ENCODE measurements around the gene CRYBG3. TPM values are rescaled to one million over a fixed set of nuclear protein-coding genes. Genes with fewer than 3 reads are reported as not detected.

CRYBG3 gene
- polyA plus RNA-seq, 1 donor (not counting 4 experiments of a cell fraction or from before 2014, with no cell fraction given): 6.9 TPM

DNA sequence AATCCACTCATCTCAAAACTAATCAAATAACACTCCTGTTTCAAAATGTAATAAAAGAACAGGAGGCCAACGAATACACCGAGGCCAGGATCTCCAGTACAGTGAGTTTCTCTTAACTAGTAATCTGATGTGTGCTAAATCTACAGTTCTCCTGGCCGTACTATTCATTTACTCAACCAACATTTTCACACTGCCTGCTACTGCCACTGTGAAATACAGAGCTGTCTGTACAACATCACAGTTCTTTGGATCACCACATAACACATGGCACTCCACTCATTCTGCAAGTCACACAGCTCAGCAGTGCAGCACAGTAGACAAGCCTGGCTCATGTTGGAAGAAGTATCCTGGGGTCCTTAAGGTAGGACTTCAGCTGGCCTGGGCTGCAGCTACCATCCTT, 128.5 kb downstream of the CRYBG3 start:
- H3K36me3 ChIP-seq (ENCODE audit: control insufficient read depth in 2 of 2, extremely low read depth in 1 of 2, insufficient read depth in 2 of 2, low read length in 2 of 2): peaks cover 24 to 40% of the 10 kb centered on the region in 2 experiments
- no peaks in the 10 kb centered on the region for H4K20me1 ChIP-seq (ENCODE audit: control insufficient read depth, extremely low read depth, insufficient read depth, low read length)
- H3K79me2 ChIP-seq (ENCODE audit: control insufficient read depth, insufficient read depth, low read length): no peaks in the 10 kb centered on the region
- FAIRE-seq: no peak
- H2AFZ ChIP-seq (ENCODE audit: control insufficient read depth, low read length): no peak overlapping the region
- no peak overlapping the region for H3K4me3 ChIP-seq (ENCODE audit: control insufficient read depth in 2 of 3, extremely low read depth in 1 of 3, insufficient read depth in 2 of 3, low read depth in 1 of 3, low read length in 3 of 3)
- no peak overlapping the region for H3K4me2 ChIP-seq (ENCODE audit: control insufficient read depth, extremely low read depth, insufficient read depth, low read depth, low read length)
- H3K27me3 ChIP-seq (ENCODE audit: control insufficient read depth, extremely low read depth, insufficient read depth, low read length): no peaks in the 10 kb centered on the region
- DNase-seq (ENCODE audit: low read depth, low spot score): no peak
- H3K27ac ChIP-seq (ENCODE audit: control insufficient read depth, insufficient read depth, low read length): no peak overlapping the region
- H3K9me3 ChIP-seq (ENCODE audit: control insufficient read depth, low read depth, low read length): no peaks in the 10 kb centered on the region
- H3K4me1 ChIP-seq (ENCODE audit: control insufficient read depth, extremely low read depth, insufficient read depth, low read length): no peaks in the 10 kb centered on the region
- dilution Hi-C loops (cut with MboI; ENCODE audit: extremely low pct_ligation_motif_present, low sequenced_read_pairs): no loop called here
- no peak for TF ChIP-seq EZH2 (IDR thresholded peaks at IDR 0.05; ENCODE audit: low read length)
- TF ChIP-seq, protein P1, sequence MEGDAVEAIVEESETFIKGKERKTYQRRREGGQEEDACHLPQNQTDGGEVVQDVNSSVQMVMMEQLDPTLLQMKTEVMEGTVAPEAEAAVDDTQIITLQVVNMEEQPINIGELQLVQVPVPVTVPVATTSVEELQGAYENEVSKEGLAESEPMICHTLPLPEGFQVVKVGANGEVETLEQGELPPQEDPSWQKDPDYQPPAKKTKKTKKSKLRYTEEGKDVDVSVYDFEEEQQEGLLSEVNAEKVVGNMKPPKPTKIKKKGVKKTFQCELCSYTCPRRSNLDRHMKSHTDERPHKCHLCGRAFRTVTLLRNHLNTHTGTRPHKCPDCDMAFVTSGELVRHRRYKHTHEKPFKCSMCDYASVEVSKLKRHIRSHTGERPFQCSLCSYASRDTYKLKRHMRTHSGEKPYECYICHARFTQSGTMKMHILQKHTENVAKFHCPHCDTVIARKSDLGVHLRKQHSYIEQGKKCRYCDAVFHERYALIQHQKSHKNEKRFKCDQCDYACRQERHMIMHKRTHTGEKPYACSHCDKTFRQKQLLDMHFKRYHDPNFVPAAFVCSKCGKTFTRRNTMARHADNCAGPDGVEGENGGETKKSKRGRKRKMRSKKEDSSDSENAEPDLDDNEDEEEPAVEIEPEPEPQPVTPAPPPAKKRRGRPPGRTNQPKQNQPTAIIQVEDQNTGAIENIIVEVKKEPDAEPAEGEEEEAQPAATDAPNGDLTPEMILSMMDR (optimal IDR thresholded peaks at IDR 0.05 in 1 of 3, IDR thresholded peaks at IDR 0.05 in 1 of 3, conservative IDR thresholded peaks at IDR 0.05 in 1 of 3; ENCODE audit: extremely low read depth in 1 of 3, insufficient read depth in 2 of 3, low read length in 3 of 3): no peak
- H3K9me1 ChIP-seq (ENCODE audit: control insufficient read depth, extremely low read depth, insufficient read depth, low read length): no peaks in the 10 kb centered on the region
- no peak overlapping the region for H3K9ac ChIP-seq (ENCODE audit: control insufficient read depth, extremely low read depth, insufficient read depth, low read length)

DNA sequence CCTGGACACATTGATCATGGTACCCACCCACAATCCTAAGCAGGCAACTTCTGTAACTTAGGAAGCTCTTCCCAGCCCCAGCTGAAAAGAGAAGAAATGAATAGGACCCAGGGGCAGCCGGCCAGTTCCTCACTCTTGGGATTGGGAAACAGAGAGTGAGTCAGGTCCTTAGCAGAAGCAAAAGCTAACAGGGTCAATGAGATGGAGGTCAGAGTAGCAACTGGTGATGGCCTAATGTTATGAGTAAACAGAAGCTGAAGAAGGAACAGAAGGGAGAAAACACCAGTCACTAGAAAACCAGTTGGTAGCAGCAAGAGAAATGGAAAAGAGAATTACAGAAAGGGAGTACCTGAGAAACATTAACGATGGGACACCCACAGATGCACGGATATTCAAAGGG, 130.5 kb downstream of the CRYBG3 start:
- H3K4me1 ChIP-seq (ENCODE audit: control insufficient read depth, extremely low read depth, insufficient read depth, low read length): no peaks in the 10 kb centered on the region
- TF ChIP-seq EZH2 (IDR thresholded peaks at IDR 0.05; ENCODE audit: low read length): no peak
- TF ChIP-seq, protein P1 (optimal IDR thresholded peaks at IDR 0.05 in 1 of 3, IDR thresholded peaks at IDR 0.05 in 1 of 3, conservative IDR thresholded peaks at IDR 0.05 in 1 of 3; ENCODE audit: extremely low read depth in 1 of 3, insufficient read depth in 2 of 3, low read length in 3 of 3): no peak
- no peaks in the 10 kb centered on the region for H3K27me3 ChIP-seq (ENCODE audit: control insufficient read depth, extremely low read depth, insufficient read depth, low read length)
- H3K9me3 ChIP-seq (ENCODE audit: control insufficient read depth, low read depth, low read length): no peaks in the 10 kb centered on the region
- DNase-seq (ENCODE audit: low read depth, low spot score) (no peak), FAIRE-seq (no peak)
- H3K9ac ChIP-seq (ENCODE audit: control insufficient read depth, extremely low read depth, insufficient read depth, low read length): no peak overlapping the region
- H3K9me1 ChIP-seq (ENCODE audit: control insufficient read depth, extremely low read depth, insufficient read depth, low read length): no peaks in the 10 kb centered on the region
- H3K4me3 ChIP-seq (ENCODE audit: control insufficient read depth in 2 of 3, extremely low read depth in 1 of 3, insufficient read depth in 2 of 3, low read depth in 1 of 3, low read length in 3 of 3): no peak overlapping the region
- no peak overlapping the region for H3K27ac ChIP-seq (ENCODE audit: control insufficient read depth, insufficient read depth, low read length)
- no peaks in the 10 kb centered on the region for H3K79me2 ChIP-seq (ENCODE audit: control insufficient read depth, insufficient read depth, low read length)
- H2AFZ ChIP-seq (ENCODE audit: control insufficient read depth, low read length): no peak overlapping the region
- dilution Hi-C loops (cut with MboI; ENCODE audit: extremely low pct_ligation_motif_present, low sequenced_read_pairs): no loop called here
- H4K20me1 ChIP-seq (ENCODE audit: control insufficient read depth, extremely low read depth, insufficient read depth, low read length): no peaks in the 10 kb centered on the region
- peaks cover 22 to 36% of the 10 kb centered on the region in 2 experiments for H3K36me3 ChIP-seq (ENCODE audit: control insufficient read depth in 2 of 2, extremely low read depth in 1 of 2, insufficient read depth in 2 of 2, low read length in 2 of 2)
- no peak overlapping the region for H3K4me2 ChIP-seq (ENCODE audit: control insufficient read depth, extremely low read depth, insufficient read depth, low read depth, low read length)
